HFFc6 (cell line): ENCODE measurements around the gene POLR1A. TPM values are rescaled to one million over a fixed set of nuclear protein-coding genes. Genes with fewer than 3 reads are reported as not detected.

Experiments used
- DNase-seq: peaks from one replicate; pipeline ENCODE4 v3.0.0-alpha.2; 2018
- H3K27ac Mint-ChIP-seq: 2 replicates; pipeline ENCODE4 v1.8.0; 2020; ENCODE audit warnings: mild to moderate bottlenecking, mixed read lengths
- H3K27me3 Mint-ChIP-seq: 2 replicates; pipeline ENCODE4 v1.8.0; 2021; ENCODE audit warnings: mild to moderate bottlenecking, moderate library complexity, mixed read lengths; ENCODE audit not compliant: insufficient read depth
- H3K36me3 Mint-ChIP-seq: 2 replicates; pipeline ENCODE4 v1.8.0; 2021; ENCODE audit warnings: low read depth, mixed read lengths
- H3K4me1 Mint-ChIP-seq: 2 replicates; pipeline ENCODE4 v1.8.0; 2020; ENCODE audit warnings: low read depth, mixed read lengths
- H3K4me3 Mint-ChIP-seq: 2 replicates; pipeline ENCODE4 v1.8.0; 2020; ENCODE audit warnings: mild to moderate bottlenecking, moderate library complexity, mixed read lengths
- H3K9me3 Mint-ChIP-seq: 2 replicates; pipeline ENCODE4 v1.8.0; 2020; ENCODE audit warnings: mild to moderate bottlenecking, mixed read lengths
- total RNA-seq, 6 experiments: library from RNA; stranded (reverse); fragmentation: NEBNext Ultra II Directional; extraction: Animal tissue kit (Norgen Biotek cat#: 25700); gene quantifications; 2 replicates in 1 of 6; 3 replicates in 5 of 6; pipeline ENCODE4 v1.2.3, GENCODE V29; 2021
- TF ChIP-seq, protein P1 (sequence below): fragments of 200-600 bp; sonication (generic); IDR thresholded peaks from 2 replicates; pipeline ENCODE4 v1.5.0; 2021; ENCODE audit warnings: antibody characterized with exemption, mild to moderate bottlenecking

The POLR1A gene
- total RNA-seq, 6 experiments from 2014 or later: 32.2 to 37.6 (median 34.8) TPM

- Mint-ChIP-seq H3K27me3 (no peaks in the 10 kb centered on the region), H3K27ac (no peak overlapping the region), H3K9me3 (no peaks in the 10 kb centered on the region), H3K4me1 (peaks cover 63% of the 10 kb centered on the region), H3K4me3 (no peak overlapping the region), H3K36me3 (peaks cover 52% of the 10 kb centered on the region)
- TF ChIP-seq, protein P1, sequence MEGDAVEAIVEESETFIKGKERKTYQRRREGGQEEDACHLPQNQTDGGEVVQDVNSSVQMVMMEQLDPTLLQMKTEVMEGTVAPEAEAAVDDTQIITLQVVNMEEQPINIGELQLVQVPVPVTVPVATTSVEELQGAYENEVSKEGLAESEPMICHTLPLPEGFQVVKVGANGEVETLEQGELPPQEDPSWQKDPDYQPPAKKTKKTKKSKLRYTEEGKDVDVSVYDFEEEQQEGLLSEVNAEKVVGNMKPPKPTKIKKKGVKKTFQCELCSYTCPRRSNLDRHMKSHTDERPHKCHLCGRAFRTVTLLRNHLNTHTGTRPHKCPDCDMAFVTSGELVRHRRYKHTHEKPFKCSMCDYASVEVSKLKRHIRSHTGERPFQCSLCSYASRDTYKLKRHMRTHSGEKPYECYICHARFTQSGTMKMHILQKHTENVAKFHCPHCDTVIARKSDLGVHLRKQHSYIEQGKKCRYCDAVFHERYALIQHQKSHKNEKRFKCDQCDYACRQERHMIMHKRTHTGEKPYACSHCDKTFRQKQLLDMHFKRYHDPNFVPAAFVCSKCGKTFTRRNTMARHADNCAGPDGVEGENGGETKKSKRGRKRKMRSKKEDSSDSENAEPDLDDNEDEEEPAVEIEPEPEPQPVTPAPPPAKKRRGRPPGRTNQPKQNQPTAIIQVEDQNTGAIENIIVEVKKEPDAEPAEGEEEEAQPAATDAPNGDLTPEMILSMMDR: no peak
- DNase-seq: peak; percentile 9
Observed at GRCh38 chr2:86068136-86068588, 37.5 kb downstream of the POLR1A start.

DNA sequence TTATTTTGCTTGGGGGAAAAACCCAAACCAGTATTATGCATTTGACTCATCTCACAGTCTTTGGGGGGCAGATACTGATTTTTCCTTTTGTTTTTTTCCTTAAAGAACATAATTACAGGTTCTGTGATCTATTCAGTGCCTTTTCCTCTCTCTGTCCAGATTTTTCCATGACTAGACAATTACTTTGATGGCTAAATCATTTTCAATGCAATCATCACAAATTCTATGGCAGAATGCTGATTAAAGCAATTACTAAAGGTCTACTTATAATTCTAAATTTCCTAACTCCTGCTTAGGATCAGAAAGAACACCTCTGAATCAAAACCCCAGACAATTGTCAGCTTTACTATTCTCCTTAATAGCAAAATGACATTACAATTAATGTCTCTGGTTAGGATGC is 38.8 kb downstream of the POLR1A start:
- Mint-ChIP-seq H3K9me3 (peaks cover 5% of the 10 kb centered on the region), H3K36me3 (peaks cover 59% of the 10 kb centered on the region), H3K4me3 (no peak overlapping the region), H3K27me3 (no peaks in the 10 kb centered on the region; the same call in 1 of the 2 replicates), H3K27ac (peak overlapping the region; percentile 79; the same call in 1 of the 2 replicates), H3K4me1 (peaks cover 74% of the 10 kb centered on the region)
- TF ChIP-seq, protein P1: no peak
- no peak for DNase-seq

DNA sequence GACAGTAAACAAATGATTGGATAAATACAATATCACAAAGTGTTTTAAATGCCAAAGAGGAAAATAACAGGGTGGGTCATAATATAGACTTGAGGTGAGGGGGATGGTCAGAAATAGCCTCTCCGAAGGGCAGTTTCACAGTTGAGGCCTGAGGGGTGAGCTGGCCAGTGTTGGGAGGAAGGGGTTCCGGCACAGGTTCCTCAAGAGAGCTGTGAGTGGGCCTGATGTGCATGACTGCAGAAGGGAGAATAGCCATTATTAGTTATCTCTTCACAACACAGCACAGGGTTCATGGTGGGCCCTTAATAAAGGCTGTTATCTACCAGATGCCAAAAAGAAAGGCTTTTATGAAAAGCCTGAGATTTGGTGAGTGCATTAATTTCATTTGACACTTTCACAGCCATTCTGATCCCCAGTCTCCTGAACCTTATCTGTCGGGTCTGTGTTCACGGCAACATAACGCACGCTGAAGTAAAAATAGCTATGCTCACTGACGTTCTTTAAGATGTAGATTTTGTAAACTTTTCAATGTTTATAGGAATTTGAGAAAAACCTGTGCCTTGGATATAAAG is 39.6 kb downstream of the POLR1A start:
- TF ChIP-seq, protein P1: no peak
- Mint-ChIP-seq H3K9me3 (peaks cover 5% of the 10 kb centered on the region), H3K36me3 (peaks cover 57% of the 10 kb centered on the region), H3K4me1 (peaks cover 80% of the 10 kb centered on the region), H3K27me3 (no peaks in the 10 kb centered on the region; the same call in 1 of the 2 replicates), H3K27ac (peak overlapping the region; percentile 79), H3K4me3 (peak overlapping the region; percentile 27)
- DNase-seq: no peak

GRCh38 chr2:86065512-86065911 is 40.2 kb downstream of the POLR1A start:
- peaks cover 51% of the 10 kb centered on the region for H3K36me3 Mint-ChIP-seq
- H3K4me3 Mint-ChIP-seq: peak overlapping the region; percentile 27
- H3K27ac Mint-ChIP-seq: peak overlapping the region; percentile 79
- DNase-seq: peak; percentile 38
- H3K4me1 Mint-ChIP-seq: peaks cover 85% of the 10 kb centered on the region
- H3K27me3 Mint-ChIP-seq: no peaks in the 10 kb centered on the region; the same call in 1 of the 2 replicates
- TF ChIP-seq, protein P1: no peak
- H3K9me3 Mint-ChIP-seq: peaks cover 5% of the 10 kb centered on the region

DNA sequence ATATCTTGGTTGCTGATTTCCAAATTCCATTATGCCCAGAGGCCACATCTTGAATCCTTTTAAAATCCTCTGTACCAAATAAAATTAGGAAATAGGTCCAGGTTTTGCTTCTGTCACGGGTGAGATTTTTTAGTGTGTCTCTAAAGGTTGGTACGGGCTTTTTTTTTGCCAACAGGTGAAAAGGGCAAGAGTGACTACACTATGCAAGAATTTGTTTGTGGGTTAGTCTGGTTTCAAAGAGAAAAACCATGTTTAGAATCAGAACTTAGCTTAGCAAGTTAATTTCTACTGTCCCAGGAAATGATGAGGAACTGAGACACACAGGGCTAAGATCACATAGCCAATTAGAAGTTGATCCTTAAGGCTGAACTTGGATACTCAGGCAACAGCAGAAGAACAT is 41.7 kb downstream of the POLR1A start:
- Mint-ChIP-seq H3K4me3 (peak overlapping the region; percentile 51), H3K36me3 (peaks cover 43% of the 10 kb centered on the region), H3K9me3 (peaks cover 5% of the 10 kb centered on the region), H3K27ac (peak overlapping the region; percentile 79), H3K4me1 (peaks cover 81% of the 10 kb centered on the region), H3K27me3 (no peaks in the 10 kb centered on the region; the same call in 1 of the 2 replicates)
- peak; percentile 78 for DNase-seq
- TF ChIP-seq, protein P1: no peak
